Fibroblast of lung (primary cell): ENCODE data around the gene MYCL. TPM values are rescaled to one million over a fixed set of nuclear protein-coding genes. Genes with fewer than 3 reads are reported as not detected.

Experiments used
- DNase-seq, 2 donors: peaks; one replicate each; pipeline versions ENCODE4 v3.0.0 to v3.0.0-alpha.2; 2010; ENCODE audit warnings: low read depth in 2 of 2
- H2AFZ ChIP-seq: 2 replicates; pipeline ENCODE4 v1.5.1; 2012; ENCODE audit warnings: low read length, control low read depth, inconsistent platforms
- H3K27ac ChIP-seq: 2 replicates; pipeline ENCODE4 v1.5.1; 2011; ENCODE audit warnings: low read length, control low read depth; ENCODE audit not compliant: insufficient read depth
- H3K27me3 ChIP-seq: 2 replicates; pipeline ENCODE4 v1.5.1; 2011; ENCODE audit warnings: mild to moderate bottlenecking, low read length; ENCODE audit not compliant: control insufficient read depth, insufficient read depth
- H3K36me3 ChIP-seq: 2 replicates; pipeline ENCODE4 v1.5.1; 2011; ENCODE audit warnings: low read length; ENCODE audit not compliant: control insufficient read depth, insufficient read depth
- H3K4me1 ChIP-seq: 2 replicates; pipeline ENCODE4 v1.5.1; 2011; ENCODE audit warnings: low read length; ENCODE audit not compliant: control insufficient read depth, insufficient read depth; ENCODE audit errors: extremely low read depth
- H3K4me2 ChIP-seq: 2 replicates; pipeline ENCODE4 v1.5.1; 2011; ENCODE audit warnings: low read length, control low read depth; ENCODE audit not compliant: insufficient read depth; ENCODE audit errors: extremely low read depth
- H3K4me3 ChIP-seq, 4 experiments: fragments of 200-600 bp in 1 of 4; sonication (generic) in 1 of 4; replicated peaks in 1 of 4; 2 replicates each; pipeline ENCODE4 v1.5.1; 2011 to 2016; ENCODE audit warnings: low read length in 4 of 4, low read depth in 3 of 4, mild to moderate bottlenecking in 3 of 4, control low read depth in 2 of 4, inconsistent platforms in 1 of 4, mixed read lengths in 1 of 4; ENCODE audit not compliant: insufficient read depth in 1 of 4; ENCODE audit errors: control extremely low read depth in 1 of 4
- H3K79me2 ChIP-seq: 2 replicates; pipeline ENCODE4 v1.5.1; 2012; ENCODE audit warnings: mild to moderate bottlenecking, low read length, inconsistent platforms; ENCODE audit not compliant: control insufficient read depth, insufficient read depth
- H3K9ac ChIP-seq: 2 replicates; pipeline ENCODE4 v1.5.1; 2011; ENCODE audit warnings: mild to moderate bottlenecking, low read length, control low read depth; ENCODE audit not compliant: insufficient read depth
- H3K9me3 ChIP-seq: 2 replicates; pipeline ENCODE4 v1.5.1; 2012; ENCODE audit warnings: low read depth, low read length; ENCODE audit not compliant: control insufficient read depth, insufficient read depth
- H4K20me1 ChIP-seq: 2 replicates; pipeline ENCODE4 v1.5.1; 2011; ENCODE audit warnings: low read length; ENCODE audit not compliant: control insufficient read depth, insufficient read depth; ENCODE audit errors: extremely low read depth
- CTCF ChIP-seq, 2 donors: IDR thresholded peaks in 1 of 2; conservative IDR thresholded peaks in 1 of 2; 1 replicate in 1 of 2; 2 replicates in 1 of 2; pipeline ENCODE4 v1.5.1; 2011 to 2012; ENCODE audit warnings: low read length in 2 of 2, control low read depth in 1 of 2, inconsistent platforms in 1 of 2, low read depth in 1 of 2, mild to moderate bottlenecking in 1 of 2
- EZH2 ChIP-seq: IDR thresholded peaks from 2 replicates; pipeline ENCODE4 v1.5.1; 2012; ENCODE audit warnings: low read length, control low read depth, mild to moderate bottlenecking; ENCODE audit errors: missing control alignments
- polyA plus RNA-seq, 2 donors: library from polyadenylated mRNA; depleted of rRNA in 1 of 2; stranded (reverse) in 1 of 2; unstranded in 1 of 2; fragments of >200 nt; gene quantifications; 2 replicates each; pipeline ENCODE4 v1.2.1, GENCODE V29; 2011 to 2012; ENCODE audit warnings: missing spikeins in 1 of 2
- total RNA-seq: library from RNA; depleted of rRNA; stranded (reverse); fragments of >200 nt; gene quantifications from 2 replicates; pipeline ENCODE4 v1.2.1, GENCODE V29; 2014

MYCL gene
- total and polyA plus RNA-seq, 2 donors (not counting 1 experiment from before 2014, with no cell fraction given), result under 0.01 to 0.09 TPM

GRCh38 chr1:39895731-39896480, 5.8 kb downstream of the MYCL start:
- Histone ChIP-seq H3K79me2 (no peaks in the 10 kb centered on the region), H3K4me3 (no peak overlapping the region), H3K9ac (no peak overlapping the region), H4K20me1 (no peaks in the 10 kb centered on the region), H3K36me3 (no peaks in the 10 kb centered on the region), H3K4me2 (no peak overlapping the region), H3K4me1 (no peaks in the 10 kb centered on the region), H3K27me3 (peaks cover 36% of the 10 kb centered on the region), H3K9me3 (no peaks in the 10 kb centered on the region), H2AFZ (no peak overlapping the region), H3K27ac (no peak overlapping the region)
- TF ChIP-seq CTCF (conservative IDR thresholded peaks at IDR 0.05 in 1 of 2, IDR thresholded peaks at IDR 0.05 in 1 of 2; ENCODE audit: low read depth in 1 of 2, low read length in 2 of 2) (no peak), EZH2 (no peak)
- no peak for DNase-seq

- no peak for DNase-seq
- Histone ChIP-seq H3K9ac (no peak overlapping the region), H3K9me3 (no peaks in the 10 kb centered on the region), H3K4me3 (no peak overlapping the region), H2AFZ (no peak overlapping the region), H3K4me2 (no peak overlapping the region), H3K27me3 (peaks cover 28% of the 10 kb centered on the region), H3K79me2 (no peaks in the 10 kb centered on the region), H3K4me1 (no peaks in the 10 kb centered on the region), H3K36me3 (no peaks in the 10 kb centered on the region), H4K20me1 (no peaks in the 10 kb centered on the region), H3K27ac (no peak overlapping the region)
- TF ChIP-seq CTCF (conservative IDR thresholded peaks at IDR 0.05 in 1 of 2, IDR thresholded peaks at IDR 0.05 in 1 of 2; ENCODE audit: low read depth in 1 of 2, low read length in 2 of 2) (no peak), EZH2 (no peak)
Observed at GRCh38 chr1:39894884-39895495, 6.7 kb downstream of the MYCL start.

- Histone ChIP-seq H3K9me3 (no peaks in the 10 kb centered on the region), H3K27me3 (peaks cover 11% of the 10 kb centered on the region), H3K79me2 (no peaks in the 10 kb centered on the region), H3K4me1 (no peaks in the 10 kb centered on the region), H3K4me2 (peak overlapping the region; percentile 29), H4K20me1 (no peaks in the 10 kb centered on the region), H3K9ac (no peak overlapping the region), H3K27ac (no peak overlapping the region), H3K36me3 (no peaks in the 10 kb centered on the region), H3K4me3 (no peak overlapping the region), H2AFZ (no peak overlapping the region)
- TF ChIP-seq EZH2, result no peak
- no peak for TF ChIP-seq CTCF (conservative IDR thresholded peaks at IDR 0.05 in 1 of 2, IDR thresholded peaks at IDR 0.05 in 1 of 2; ENCODE audit: low read depth in 1 of 2, low read length in 2 of 2)
- peak; percentile 40 to 90 for DNase-seq
Observed at GRCh38 chr1:39892601-39893595, 8.8 kb downstream of the MYCL start.
